A673 (cell line): Measurements from ENCODE around the gene SUMF1.

Experiments used
- EZH2 ChIP-seq: fragments of 200-600 bp; sonication (generic); IDR thresholded peaks from 2 replicates; pipeline ENCODE4 v1.6.1; 2017; ENCODE audit warnings: borderline replicate concordance, low read depth, mild to moderate bottlenecking, mixed read lengths, antibody characterized with exemption, low read length; ENCODE audit not compliant: poor library complexity, severe bottlenecking
- TF ChIP-seq, protein P1 (sequence below): fragments of 300-800, 200-600 bp; sonication (generic); conservative IDR thresholded peaks from 2 replicates; pipeline ENCODE4 v1.5.1; 2017; ENCODE audit warnings: low read depth, mild to moderate bottlenecking, antibody characterized with exemption, low read length, moderate library complexity, mixed read lengths

DNA sequence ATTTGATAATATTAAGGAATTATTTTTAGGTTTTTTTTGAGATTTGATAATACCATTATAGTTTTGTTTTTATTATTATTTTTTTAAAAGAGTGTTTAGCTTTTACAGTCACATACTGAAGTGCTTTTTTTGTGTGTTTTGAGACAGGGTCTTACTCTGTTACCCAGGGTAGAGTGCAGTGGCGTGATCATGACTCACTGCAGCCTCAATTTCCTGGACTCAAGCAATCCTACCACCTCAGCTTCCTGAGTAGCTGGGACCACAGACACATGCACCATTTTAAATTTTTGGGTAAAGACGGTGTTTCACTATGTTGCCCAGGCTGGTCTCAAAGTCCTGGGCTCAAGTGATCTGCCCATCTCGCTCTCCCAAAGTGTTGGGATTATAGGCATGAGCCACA, 73.0 kb downstream of the SUMF1 start:
- TF ChIP-seq, protein P1, sequence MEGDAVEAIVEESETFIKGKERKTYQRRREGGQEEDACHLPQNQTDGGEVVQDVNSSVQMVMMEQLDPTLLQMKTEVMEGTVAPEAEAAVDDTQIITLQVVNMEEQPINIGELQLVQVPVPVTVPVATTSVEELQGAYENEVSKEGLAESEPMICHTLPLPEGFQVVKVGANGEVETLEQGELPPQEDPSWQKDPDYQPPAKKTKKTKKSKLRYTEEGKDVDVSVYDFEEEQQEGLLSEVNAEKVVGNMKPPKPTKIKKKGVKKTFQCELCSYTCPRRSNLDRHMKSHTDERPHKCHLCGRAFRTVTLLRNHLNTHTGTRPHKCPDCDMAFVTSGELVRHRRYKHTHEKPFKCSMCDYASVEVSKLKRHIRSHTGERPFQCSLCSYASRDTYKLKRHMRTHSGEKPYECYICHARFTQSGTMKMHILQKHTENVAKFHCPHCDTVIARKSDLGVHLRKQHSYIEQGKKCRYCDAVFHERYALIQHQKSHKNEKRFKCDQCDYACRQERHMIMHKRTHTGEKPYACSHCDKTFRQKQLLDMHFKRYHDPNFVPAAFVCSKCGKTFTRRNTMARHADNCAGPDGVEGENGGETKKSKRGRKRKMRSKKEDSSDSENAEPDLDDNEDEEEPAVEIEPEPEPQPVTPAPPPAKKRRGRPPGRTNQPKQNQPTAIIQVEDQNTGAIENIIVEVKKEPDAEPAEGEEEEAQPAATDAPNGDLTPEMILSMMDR, result no peak
- no peak for TF ChIP-seq EZH2
